Effector memory CD8-positive, alpha-beta T cell (primary cell): Measurements from ENCODE around the gene KCND1.

ENCODE experiments used
- ATAC-seq: fragments of 150-1000 bp; cut with Tn5 transposase; replicated peaks from 2 replicates; pipeline ENCODE4 v1.10.0; 2021; ENCODE audit warnings: mild to moderate bottlenecking, moderate library complexity
- DNase-seq, 3 experiments: peaks; one replicate each; pipeline ENCODE4 v3.0.0; 2021
- H3K27ac Mint-ChIP-seq, 2 donors: one replicate each; pipeline ENCODE4 v1.8.0; 2022; ENCODE audit warnings: mild to moderate bottlenecking in 2 of 2, mixed read lengths in 2 of 2, moderate library complexity in 2 of 2
- H3K27me3 Mint-ChIP-seq, 2 donors: one replicate each; pipeline ENCODE4 v1.8.0; 2022; ENCODE audit warnings: mixed read lengths in 2 of 2
- H3K36me3 Mint-ChIP-seq: one replicate; pipeline ENCODE4 v1.8.0; 2022; ENCODE audit warnings: mild to moderate bottlenecking, moderate library complexity, mixed read lengths; ENCODE audit not compliant: insufficient read depth
- H3K4me1 Mint-ChIP-seq, 2 donors: one replicate each; pipeline ENCODE4 v1.8.0; 2022; ENCODE audit warnings: low read depth in 2 of 2, mixed read lengths in 2 of 2
- H3K4me3 Mint-ChIP-seq, 2 donors: one replicate each; pipeline ENCODE4 v1.8.0; 2022; ENCODE audit warnings: mild to moderate bottlenecking in 2 of 2, mixed read lengths in 2 of 2, moderate library complexity in 2 of 2
- H3K9me3 Mint-ChIP-seq, 2 donors: one replicate each; pipeline ENCODE4 v1.8.0; 2022; ENCODE audit warnings: mixed read lengths in 2 of 2
- total RNA-seq, 9 experiments: gene quantifications; one replicate each; lab custom pipeline; 2026; lab: John Stamatoyannopoulos, UW

Gene KCND1
- 0.86 to 3.4 (median 2.3) reads per million in 9 experiments for total RNA-seq

DNA sequence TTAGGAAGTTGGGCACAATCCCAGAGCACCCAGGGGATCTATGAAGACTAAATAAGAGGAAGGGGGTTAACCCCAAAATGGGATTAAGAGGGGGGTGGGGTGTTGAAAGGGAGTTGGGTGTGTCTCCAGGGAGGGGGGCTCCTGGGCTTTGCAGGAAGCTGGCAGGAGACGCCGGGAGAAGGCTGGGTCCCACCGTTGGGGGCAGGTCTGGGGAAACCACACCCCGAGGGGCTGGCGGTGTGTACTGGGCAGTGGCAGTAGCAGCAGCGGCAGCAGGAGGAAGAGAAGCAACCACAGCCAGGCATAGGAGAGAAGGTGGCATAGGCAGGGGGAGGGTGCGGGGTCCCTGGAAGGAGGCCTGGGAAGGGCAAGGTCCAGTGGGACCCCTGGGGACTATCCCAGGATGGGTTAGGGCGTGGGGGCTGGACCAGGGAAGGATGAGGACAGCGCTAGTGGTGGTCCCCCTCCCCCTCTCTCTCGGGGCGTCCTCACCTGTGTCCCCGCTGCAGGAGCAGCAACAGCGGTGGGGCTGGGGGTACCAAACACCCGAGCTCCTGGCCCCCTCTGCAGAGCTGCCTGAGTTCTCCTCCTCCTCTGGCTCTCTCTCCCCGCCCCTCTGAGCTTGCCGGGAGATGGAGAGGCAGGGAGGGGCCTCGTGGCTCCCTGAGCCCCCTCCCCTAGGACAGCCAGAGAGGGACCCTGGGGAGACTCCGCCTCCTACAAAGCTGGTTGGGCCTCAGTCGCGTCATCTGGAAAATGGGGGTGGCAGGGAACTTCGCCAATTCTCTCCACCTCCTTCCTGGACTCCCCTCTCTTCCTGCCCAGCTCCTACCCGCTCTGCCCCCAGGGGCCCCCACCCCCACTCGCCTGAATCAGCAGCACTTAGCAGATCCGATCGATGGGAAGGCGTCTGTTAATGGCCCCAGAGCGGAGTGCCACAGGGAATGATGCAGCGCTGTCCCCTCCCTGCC is at the start of gene KCND1:
Gene KCND1 (minus strand): TSS at position 596 of the 971 bp plus-strand sequence. CDS start 1,573 bp downstream, outside the sequence.
- peak within 1 kb of the TSS in 1 of 2 donors; percentile 85 for H3K27ac Mint-ChIP-seq
- ATAC-seq: peak; percentile 32
- peaks cover 22% of the 10 kb centered on the region for H3K36me3 Mint-ChIP-seq
- H3K9me3 Mint-ChIP-seq: no peaks in the 10 kb centered on the region
- no peaks in the 10 kb centered on the region for H3K27me3 Mint-ChIP-seq
- H3K4me1 Mint-ChIP-seq: peaks cover 11 to 19% of the 10 kb centered on the region in 2 donors
- H3K4me3 Mint-ChIP-seq: peak within 1 kb of the TSS; percentile 53 to 60
- no peak for DNase-seq

DNA sequence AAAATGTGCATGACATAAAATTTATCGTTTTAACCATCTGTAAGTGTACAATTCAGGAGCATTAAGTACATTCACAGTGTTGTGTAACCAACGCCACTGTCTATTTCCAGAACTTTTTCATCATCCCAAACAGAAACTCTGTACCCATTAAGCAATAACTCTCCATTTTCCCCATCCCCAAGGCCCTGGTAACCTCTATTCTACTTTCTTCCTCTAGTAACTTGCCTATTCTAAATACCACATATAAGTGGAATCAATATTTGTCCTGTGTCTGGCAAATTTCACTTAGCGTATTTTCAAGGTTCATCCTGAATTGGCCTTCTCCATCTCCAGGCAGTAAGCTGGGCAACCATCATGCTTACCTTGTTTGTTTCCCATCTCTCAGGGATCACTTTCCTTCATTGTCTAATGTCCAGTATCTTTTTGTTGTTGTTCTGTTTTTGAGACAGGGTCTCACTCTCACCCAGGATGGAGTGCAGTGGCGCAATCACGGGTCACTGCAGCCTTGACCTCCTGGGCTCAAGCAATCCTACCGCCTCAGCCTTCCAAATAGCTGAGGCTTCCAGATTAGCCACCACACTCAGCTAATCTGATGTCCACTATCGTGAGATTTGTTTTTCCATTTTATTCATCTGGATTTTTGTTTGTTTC is 48.1 kb upstream of the KCND1 start:
- Mint-ChIP-seq H3K27me3 (no peaks in the 10 kb centered on the region), H3K27ac (no peak overlapping the region), H3K36me3 (peaks cover 4% of the 10 kb centered on the region), H3K4me3 (no peak overlapping the region), H3K4me1 (no peaks in the 10 kb centered on the region), H3K9me3 (no peaks in the 10 kb centered on the region)
- DNase-seq (no peak), ATAC-seq (no peak)

DNA sequence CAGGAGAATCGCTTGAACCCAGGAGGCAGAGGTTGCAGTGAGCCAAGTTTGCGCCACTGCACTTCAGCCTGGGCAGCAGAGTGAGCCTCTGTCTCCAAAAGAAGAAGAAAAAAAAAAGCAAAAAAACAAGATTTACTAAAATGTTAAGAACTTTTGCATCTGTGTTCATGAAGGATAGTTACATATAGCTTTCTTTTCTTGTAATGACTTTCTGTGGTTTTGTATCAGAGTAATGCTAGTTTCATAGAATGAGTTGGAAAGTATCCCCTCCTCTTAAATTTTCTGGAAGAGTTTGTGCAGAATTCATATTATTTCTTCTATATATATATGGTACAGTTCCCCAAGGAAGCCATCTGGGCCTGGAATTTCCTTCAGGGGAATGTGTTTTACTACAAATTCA is 47.4 kb upstream of the KCND1 start:
- H3K27me3 Mint-ChIP-seq: no peaks in the 10 kb centered on the region
- no peak for DNase-seq
- ATAC-seq: no peak
- no peak overlapping the region for H3K27ac Mint-ChIP-seq
- H3K4me3 Mint-ChIP-seq: no peak overlapping the region
- H3K36me3 Mint-ChIP-seq: peaks cover 4% of the 10 kb centered on the region
- no peaks in the 10 kb centered on the region for H3K9me3 Mint-ChIP-seq
- no peaks in the 10 kb centered on the region for H3K4me1 Mint-ChIP-seq

DNA sequence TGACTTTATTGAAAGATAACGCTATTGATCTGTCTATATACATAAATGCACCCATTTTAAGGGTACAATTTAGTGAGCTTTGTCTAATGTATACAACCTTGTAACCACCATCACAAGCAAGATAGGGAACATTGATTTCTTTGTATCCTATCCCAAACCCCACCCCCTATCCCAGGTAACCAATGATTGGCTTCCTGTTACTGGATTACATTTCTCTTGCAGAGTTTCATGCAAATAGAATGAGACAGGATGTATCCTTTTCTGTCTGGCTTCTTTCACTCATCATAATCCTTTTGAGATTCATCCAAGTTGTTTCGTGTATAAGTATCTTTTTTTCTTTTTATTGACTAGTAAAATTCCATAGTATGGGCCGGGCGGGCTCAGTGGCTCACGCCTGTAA is 32.1 kb upstream of the KCND1 start:
- no peak for DNase-seq
- H3K27ac Mint-ChIP-seq: peak overlapping the region in 1 of 2 donors; percentile 58

GRCh38 chrX:49002091-49002935 is 30.7 kb upstream of the KCND1 start, which contains the start of gene GRIPAP1:
Gene GRIPAP1 (minus strand): TSS chrX:49002264. CDS start chrX:49002229, 35 bp downstream.
- H3K27ac Mint-ChIP-seq: peak within 1 kb of the TSS; percentile 99 to 100
- no peaks in the 10 kb centered on the region for H3K9me3 Mint-ChIP-seq
- peaks cover 34% of the 10 kb centered on the region for H3K36me3 Mint-ChIP-seq
- H3K27me3 Mint-ChIP-seq: no peaks in the 10 kb centered on the region
- peak within 1 kb of the TSS; percentile 98 to 99 for H3K4me3 Mint-ChIP-seq
- peaks cover 23 to 27% of the 10 kb centered on the region in 2 donors for H3K4me1 Mint-ChIP-seq
- ATAC-seq (peak; percentile 73), DNase-seq (peak; percentile 72 to 78 (median 73))

More for the DNA sequence above, 32.1 kb upstream of the KCND1 start:
- H3K27me3 Mint-ChIP-seq: no peaks in the 10 kb centered on the region
- H3K4me1 Mint-ChIP-seq: peaks cover 13 to 15% of the 10 kb centered on the region in 2 donors
- H3K9me3 Mint-ChIP-seq: no peaks in the 10 kb centered on the region
- H3K4me3 Mint-ChIP-seq: peak overlapping the region; percentile 37 to 41
- no peak for ATAC-seq
- H3K36me3 Mint-ChIP-seq: peaks cover 31% of the 10 kb centered on the region

- H3K27ac Mint-ChIP-seq: peak overlapping the region; percentile 99 to 100
- H3K36me3 Mint-ChIP-seq: peaks cover 40% of the 10 kb centered on the region
- peaks cover 23 to 30% of the 10 kb centered on the region in 2 donors for H3K4me1 Mint-ChIP-seq
- ATAC-seq: peak; percentile 68
- peak; percentile 57 to 62 (median 60) for DNase-seq
- no peaks in the 10 kb centered on the region for H3K9me3 Mint-ChIP-seq
- peak overlapping the region; percentile 98 to 99 for H3K4me3 Mint-ChIP-seq
- H3K27me3 Mint-ChIP-seq: no peaks in the 10 kb centered on the region
Observed at GRCh38 chrX:49001521-49002090, 30.0 kb upstream of the KCND1 start.

DNA sequence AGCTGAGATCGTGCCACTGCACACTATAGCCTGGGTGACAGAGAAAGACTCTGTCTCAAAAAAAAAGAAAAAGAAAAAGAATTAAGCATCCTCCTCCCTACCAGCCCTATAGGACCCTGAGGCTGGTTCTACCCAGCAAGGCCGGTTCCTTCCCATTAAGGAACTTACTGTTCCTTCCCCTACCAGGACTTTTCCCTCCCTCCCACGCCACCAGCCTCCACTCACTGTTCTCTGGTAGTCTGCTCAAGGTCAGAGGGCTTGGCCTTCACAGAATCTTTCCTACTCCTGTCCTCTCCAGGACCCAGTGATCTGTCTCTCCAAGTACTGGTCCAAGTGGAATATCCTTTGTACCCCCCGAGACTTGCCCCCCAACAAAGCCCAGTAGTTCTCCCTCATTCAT is 29.0 kb upstream of the KCND1 start:
- no peak for ATAC-seq

DNA sequence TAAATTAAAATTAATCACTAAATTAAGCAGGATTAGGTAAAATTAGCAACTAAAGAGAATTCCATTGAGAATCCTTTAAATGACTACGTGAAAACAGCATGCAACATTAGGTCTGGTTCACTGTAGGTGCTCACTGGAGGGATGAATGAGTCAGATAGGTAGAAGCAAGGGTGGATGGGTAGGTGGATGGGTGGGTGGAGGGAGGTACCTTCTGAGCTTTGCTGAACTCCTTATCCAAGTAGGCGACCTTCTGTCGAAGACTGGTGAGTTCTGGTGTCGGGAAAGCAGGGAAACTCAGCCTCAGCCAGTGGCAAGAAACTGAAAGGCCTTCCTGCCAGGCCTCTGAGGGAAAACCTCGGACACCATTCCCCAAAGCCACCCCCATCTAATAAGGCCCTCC is 27.4 kb upstream of the KCND1 start:
- Mint-ChIP-seq H3K4me3 (no peak overlapping the region), H3K4me1 (peaks cover 27 to 36% of the 10 kb centered on the region in 2 donors), H3K27me3 (no peaks in the 10 kb centered on the region), H3K36me3 (peaks cover 46% of the 10 kb centered on the region), H3K27ac (no peak overlapping the region), H3K9me3 (no peaks in the 10 kb centered on the region)
- DNase-seq (no peak), ATAC-seq (no peak)

More for the DNA sequence above, 29.0 kb upstream of the KCND1 start:
- Mint-ChIP-seq H3K4me3 (peak overlapping the region; percentile 98 to 99), H3K27me3 (no peaks in the 10 kb centered on the region), H3K9me3 (no peaks in the 10 kb centered on the region), H3K36me3 (peaks cover 42% of the 10 kb centered on the region), H3K4me1 (peaks cover 23 to 30% of the 10 kb centered on the region in 2 donors), H3K27ac (peak overlapping the region; percentile 99 to 100)
- no peak for DNase-seq

GRCh38 chrX:48998391-48998790 is 26.7 kb upstream of the KCND1 start:
- Mint-ChIP-seq H3K27me3 (no peaks in the 10 kb centered on the region), H3K4me1 (peaks cover 27 to 36% of the 10 kb centered on the region in 2 donors), H3K9me3 (no peaks in the 10 kb centered on the region), H3K4me3 (no peak overlapping the region), H3K36me3 (peaks cover 45% of the 10 kb centered on the region), H3K27ac (no peak overlapping the region)
- ATAC-seq (no peak), DNase-seq (no peak)

DNA sequence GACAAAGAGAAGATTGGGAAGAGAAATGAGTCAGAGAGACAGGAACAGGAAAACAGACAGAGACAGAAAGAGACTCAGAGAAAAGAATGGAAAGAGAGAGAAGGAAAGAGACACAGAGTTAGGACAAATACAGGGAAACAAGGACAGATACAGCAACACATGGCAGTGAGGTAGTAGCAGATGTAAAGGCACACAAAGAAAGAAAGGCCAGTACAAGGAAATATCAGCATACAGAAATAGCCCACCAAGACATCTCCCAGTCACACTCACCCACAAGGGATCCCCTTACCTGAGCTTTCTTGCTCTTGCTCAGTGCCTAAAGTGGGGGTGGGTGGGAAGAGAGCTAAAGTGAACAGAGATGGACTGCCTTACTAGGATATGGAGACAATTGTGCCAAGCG is 26.2 kb upstream of the KCND1 start:
- no peak for ATAC-seq
- H3K4me3 Mint-ChIP-seq: peak overlapping the region in 1 of 2 donors; percentile 21

GRCh38 chrX:48997455-48997854 is 25.8 kb upstream of the KCND1 start:
- ATAC-seq (no peak), DNase-seq (no peak)
- H3K27me3 Mint-ChIP-seq: no peaks in the 10 kb centered on the region
- peaks cover 43% of the 10 kb centered on the region for H3K36me3 Mint-ChIP-seq
- no peaks in the 10 kb centered on the region for H3K9me3 Mint-ChIP-seq
- peaks cover 27 to 36% of the 10 kb centered on the region in 2 donors for H3K4me1 Mint-ChIP-seq
- H3K4me3 Mint-ChIP-seq: peak overlapping the region in 1 of 2 donors; percentile 21
- peak overlapping the region in 1 of 2 donors; percentile 81 for H3K27ac Mint-ChIP-seq

More for the DNA sequence above, 26.2 kb upstream of the KCND1 start:
- peak overlapping the region in 1 of 2 donors; percentile 81 for H3K27ac Mint-ChIP-seq
- no peak for DNase-seq
- H3K9me3 Mint-ChIP-seq: no peaks in the 10 kb centered on the region
- peaks cover 27 to 36% of the 10 kb centered on the region in 2 donors for H3K4me1 Mint-ChIP-seq
- H3K27me3 Mint-ChIP-seq: no peaks in the 10 kb centered on the region
- H3K36me3 Mint-ChIP-seq: peaks cover 43% of the 10 kb centered on the region

GRCh38 chrX:48996969-48997368 is 25.3 kb upstream of the KCND1 start:
- Mint-ChIP-seq H3K27ac (peak overlapping the region in 1 of 2 donors; percentile 81), H3K4me3 (no peak overlapping the region), H3K36me3 (peaks cover 43% of the 10 kb centered on the region), H3K27me3 (no peaks in the 10 kb centered on the region), H3K9me3 (no peaks in the 10 kb centered on the region), H3K4me1 (peaks cover 27 to 36% of the 10 kb centered on the region in 2 donors)
- no peak for ATAC-seq
- DNase-seq: no peak
